RWPE2 (cell line): Measurements from ENCODE around the gene PHOSPHO1.
A peak's percentile ranks its signal among the peaks of the same experiment; 100 is the strongest.

Source experiments
- ATAC-seq: fragments of 200-7000 bp; cut with Tn5 transposase; 3 replicates; pipeline ENCODE4 v1.9.1; 2021; ENCODE audit warnings: low read depth
- DNase-seq: peaks from one replicate; pipeline ENCODE4 v3.0.0-alpha.2; 2020; ENCODE audit warnings: low spot score
- H3K27ac ChIP-seq: fragments of 450-650 bp; 2 replicates; pipeline ENCODE4 v1.5.1; 2017; ENCODE audit warnings: mild to moderate bottlenecking; ENCODE audit not compliant: poor library complexity, severe bottlenecking
- H3K27me3 ChIP-seq: fragments of 250-450 bp; sonication (Bioruptor Pico); 2 replicates; pipeline ENCODE4 v1.5.1; 2021; ENCODE audit warnings: mild to moderate bottlenecking, moderate library complexity; ENCODE audit not compliant: insufficient read depth, poor library complexity, severe bottlenecking
- H3K36me3 ChIP-seq: fragments of 250-450 bp; sonication (Bioruptor Pico); 2 replicates; pipeline ENCODE4 v1.5.1; 2020; ENCODE audit warnings: low read depth, mild to moderate bottlenecking, moderate library complexity
- H3K4me1 ChIP-seq: fragments of 250-450 bp; sonication (Bioruptor Pico); 2 replicates; pipeline ENCODE4 v1.5.1; 2021; ENCODE audit warnings: mild to moderate bottlenecking, moderate library complexity; ENCODE audit not compliant: insufficient read depth, poor library complexity, severe bottlenecking
- H3K4me3 ChIP-seq: fragments of 250-450 bp; sonication (Bioruptor Pico); 2 replicates; pipeline ENCODE4 v1.5.1; 2021; ENCODE audit warnings: mild to moderate bottlenecking, moderate library complexity; ENCODE audit not compliant: severe bottlenecking
- H3K9me3 ChIP-seq: fragments of 250-450 bp; sonication (Bioruptor Pico); 2 replicates; pipeline ENCODE4 v1.5.1; 2021; ENCODE audit warnings: mild to moderate bottlenecking, moderate library complexity; ENCODE audit not compliant: severe bottlenecking
- CTCF ChIP-seq: fragments of 450-650 bp; IDR thresholded peaks from one replicate; pipeline ENCODE4 v1.5.1; 2017; ENCODE audit warnings: mild to moderate bottlenecking, moderate library complexity; ENCODE audit not compliant: poor library complexity, severe bottlenecking

PHOSPHO1 gene

GRCh38 chr17:49193513-49194296 is 36.9 kb downstream of the PHOSPHO1 start:
- Histone ChIP-seq H3K27me3 (no peaks in the 10 kb centered on the region), H3K4me1 (no peaks in the 10 kb centered on the region), H3K4me3 (peak overlapping the region; percentile 63), H3K9me3 (no peaks in the 10 kb centered on the region), H3K36me3 (no peaks in the 10 kb centered on the region), H3K27ac (peak overlapping the region; percentile 76)
- DNase-seq (no peak), ATAC-seq (peak; percentile 1; the same call in 1 of the 3 replicates)
- TF ChIP-seq CTCF, result no peak

- no peaks in the 10 kb centered on the region for H3K9me3 ChIP-seq
- no peaks in the 10 kb centered on the region for H3K4me1 ChIP-seq
- no peaks in the 10 kb centered on the region for H3K36me3 ChIP-seq
- TF ChIP-seq CTCF, result peak; percentile 57
- H3K27ac ChIP-seq, result peak overlapping the region; percentile 76
- H3K4me3 ChIP-seq, result peak overlapping the region; percentile 63
- peak; percentile 82 for DNase-seq
- ATAC-seq, result peak; percentile 59
- no peaks in the 10 kb centered on the region for H3K27me3 ChIP-seq
Observed at GRCh38 chr17:49191917-49192741, 38.5 kb downstream of the PHOSPHO1 start.

GRCh38 chr17:49191409-49191916 is 39.1 kb downstream of the PHOSPHO1 start:
- TF ChIP-seq CTCF, result no peak
- ATAC-seq (no peak), DNase-seq (no peak)
- H3K4me1 ChIP-seq, result no peaks in the 10 kb centered on the region
- no peaks in the 10 kb centered on the region for H3K36me3 ChIP-seq
- peak overlapping the region; percentile 76 for H3K27ac ChIP-seq
- H3K4me3 ChIP-seq, result peak overlapping the region; percentile 63
- no peaks in the 10 kb centered on the region for H3K9me3 ChIP-seq
- H3K27me3 ChIP-seq, result no peaks in the 10 kb centered on the region

- no peaks in the 10 kb centered on the region for H3K36me3 ChIP-seq
- TF ChIP-seq CTCF, result no peak
- no peaks in the 10 kb centered on the region for H3K27me3 ChIP-seq
- no peak overlapping the region for H3K27ac ChIP-seq
- H3K4me1 ChIP-seq, result no peaks in the 10 kb centered on the region
- DNase-seq, result no peak
- no peaks in the 10 kb centered on the region for H3K9me3 ChIP-seq
- no peak overlapping the region for H3K4me3 ChIP-seq
- no peak for ATAC-seq
Observed at GRCh38 chr17:49190932-49191331, 39.7 kb downstream of the PHOSPHO1 start.
